GM19099 (cell line): ENCODE measurements around the gene DDX18.

Experiments used
- POLR2A ChIP-seq: IDR thresholded peaks from 3 replicates; pipeline ENCODE4 v1.6.1; 2011; ENCODE audit warnings: low read depth; ENCODE audit not compliant: insufficient read length; ENCODE audit errors: extremely low read depth

DDX18 gene

GRCh38 chr2:117859532-117859911 is 45.0 kb downstream of the DDX18 start:
- no peak for TF ChIP-seq POLR2A

DNA sequence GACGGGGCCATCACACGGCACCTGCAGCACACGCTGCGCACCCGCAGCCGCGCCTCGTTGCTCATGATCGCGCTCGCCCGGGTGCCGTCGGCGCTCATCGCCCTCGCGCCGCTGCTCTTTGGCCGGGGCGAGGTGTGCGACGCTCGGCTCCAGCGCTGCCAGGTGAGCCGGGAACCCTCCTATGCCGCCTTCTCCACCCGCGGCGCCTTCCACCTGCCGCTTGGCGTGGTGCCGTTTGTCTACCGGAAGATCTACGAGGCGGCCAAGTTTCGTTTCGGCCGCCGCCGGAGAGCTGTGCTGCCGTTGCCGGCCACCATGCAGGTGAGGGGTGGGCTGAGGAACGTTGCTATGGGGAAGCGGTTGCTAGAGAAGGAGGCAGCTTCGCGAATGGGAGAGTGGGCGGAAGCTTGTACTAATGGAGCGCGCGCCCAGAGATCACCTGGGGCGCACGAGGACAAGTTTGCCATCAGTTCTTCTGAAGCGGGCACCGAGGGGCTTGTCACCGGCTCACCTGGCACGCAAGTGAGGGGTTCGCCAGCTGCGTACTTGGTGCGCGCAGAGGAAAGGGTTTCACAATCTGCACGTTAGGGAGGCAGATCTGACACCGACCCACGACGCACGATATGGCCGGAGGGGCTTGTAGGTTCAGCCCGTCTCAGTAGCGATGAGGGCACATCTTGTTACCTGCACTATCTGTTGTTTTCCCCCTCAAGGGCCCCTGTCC is 45.6 kb downstream of the DDX18 start:
- TF ChIP-seq POLR2A, result no peak

DNA sequence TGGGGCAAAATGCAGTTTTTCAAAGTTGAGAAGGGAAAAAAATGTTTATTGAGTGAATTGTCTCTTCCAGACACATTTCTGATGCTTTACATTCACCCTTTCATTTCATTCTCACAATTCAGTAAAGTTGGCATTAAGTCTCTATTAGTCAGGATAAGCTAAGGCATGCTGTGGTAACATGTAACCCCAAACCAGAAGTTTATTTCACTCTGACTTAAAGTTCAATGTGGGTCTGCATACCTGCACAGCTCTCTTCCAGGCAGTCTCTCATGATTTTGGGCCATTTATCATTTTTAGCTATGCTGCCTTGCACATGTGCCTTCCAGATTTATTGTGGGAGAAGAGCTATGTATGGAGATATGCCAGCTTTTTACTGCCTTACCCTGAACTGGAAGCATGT is 48.0 kb downstream of the DDX18 start:
- no peak for TF ChIP-seq POLR2A

DNA sequence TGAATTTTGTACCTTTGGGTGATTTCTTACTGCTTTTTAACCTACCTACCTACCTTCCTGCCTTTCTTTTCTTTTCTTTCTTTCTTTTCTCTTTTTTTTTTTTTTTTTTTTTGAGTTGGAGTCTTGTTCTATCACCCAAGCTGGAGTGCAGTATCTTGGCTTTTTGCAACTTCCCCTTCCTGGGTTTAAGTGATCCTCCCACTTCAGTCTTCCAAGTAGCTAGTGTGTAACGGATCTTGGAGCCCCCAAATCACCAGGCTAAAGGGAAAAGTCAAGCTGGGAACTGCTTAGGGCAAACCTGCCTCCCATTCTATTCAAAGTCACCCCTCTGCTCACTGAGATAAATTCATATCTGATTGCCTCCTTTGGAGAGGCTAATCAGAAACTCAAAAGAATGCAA is 61.3 kb downstream of the DDX18 start:
- no peak for TF ChIP-seq POLR2A

DNA sequence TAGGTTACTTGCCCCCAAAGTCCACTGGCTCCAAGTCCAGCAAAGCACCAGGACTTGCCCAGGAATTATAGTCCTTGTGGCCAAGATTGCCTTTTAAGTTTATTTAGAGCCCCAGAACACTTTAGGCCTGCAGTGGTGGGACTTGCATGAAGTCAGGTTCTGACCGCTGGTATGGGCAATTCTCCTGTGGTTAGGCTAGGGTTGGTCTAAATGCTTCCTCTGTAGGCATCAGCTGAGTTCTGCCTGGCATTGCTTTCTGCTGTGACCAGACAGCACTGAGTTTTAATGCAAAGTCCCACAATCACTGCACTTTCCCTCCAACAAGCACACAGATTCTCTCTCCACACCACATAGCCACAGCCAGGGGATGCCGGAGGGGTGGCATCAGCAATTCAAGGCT is 64.5 kb downstream of the DDX18 start:
- no peak for TF ChIP-seq POLR2A
